Measurements from ENCODE around the gene OSR1.
"Not testable (repeated sequence)": the region's sequence is repeated elsewhere in the genome, so short reads cannot be mapped to it uniquely, and the experiment has no call there.

Gene OSR1

DNA sequence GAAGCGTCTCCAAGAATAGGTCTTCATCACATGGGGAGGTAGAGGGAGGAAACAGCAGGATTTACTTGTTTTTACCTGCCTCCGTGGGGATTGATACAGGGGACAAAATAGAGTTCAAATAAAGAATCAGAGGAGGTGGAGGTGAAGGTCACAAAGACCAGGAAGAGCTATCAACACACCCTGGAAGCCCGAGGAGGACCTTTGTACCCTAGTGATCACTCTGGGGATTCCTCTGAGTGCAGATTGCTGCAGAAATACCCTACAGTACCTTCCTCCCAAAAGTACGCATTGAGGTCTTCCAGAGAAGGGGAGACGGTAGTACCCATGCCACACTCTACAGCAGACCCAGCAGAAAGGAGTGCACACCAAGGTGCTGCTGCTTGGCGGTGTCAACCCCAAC is 44.9 kb downstream of the OSR1 start:
- no peak for TF ChIP-seq ZFX (IDR thresholded peaks at IDR 0.05)
- no peak for TF ChIP-seq CTCF (conservative IDR thresholded peaks at IDR 0.05)
- no peak overlapping the region for H3K27ac ChIP-seq

DNA sequence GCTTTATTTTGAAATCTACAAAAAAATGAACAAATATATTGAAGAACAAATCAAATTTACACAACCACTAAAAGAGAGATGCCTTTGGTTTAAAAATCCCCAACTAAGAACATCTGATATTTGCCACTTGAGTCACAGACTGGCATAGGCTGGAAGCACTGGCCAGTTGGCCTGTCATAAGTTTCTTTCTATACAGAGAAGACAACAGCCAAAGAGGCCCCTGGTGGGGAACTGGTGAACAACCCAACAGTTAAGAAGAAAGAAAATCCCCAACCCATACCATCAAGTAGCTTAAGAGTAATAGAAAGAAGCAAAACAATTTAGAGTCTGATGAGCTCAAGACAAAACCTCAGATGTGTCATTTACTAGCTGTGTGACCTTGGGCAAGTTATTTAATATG is 45.5 kb downstream of the OSR1 start:
- TF ChIP-seq CTCF (conservative IDR thresholded peaks at IDR 0.05) (peak; percentile 28), ZFX (IDR thresholded peaks at IDR 0.05) (no peak)
- H3K27ac ChIP-seq, result no peak overlapping the region

- H3K27ac ChIP-seq, result not testable (repeated sequence)
These were observed 52.4 kb downstream of the OSR1 start for GRCh38 chr2:19306065-19306464.

- not testable (repeated sequence) for H3K27ac ChIP-seq
These were observed 52.9 kb downstream of the OSR1 start for GRCh38 chr2:19305400-19306055.

DNA sequence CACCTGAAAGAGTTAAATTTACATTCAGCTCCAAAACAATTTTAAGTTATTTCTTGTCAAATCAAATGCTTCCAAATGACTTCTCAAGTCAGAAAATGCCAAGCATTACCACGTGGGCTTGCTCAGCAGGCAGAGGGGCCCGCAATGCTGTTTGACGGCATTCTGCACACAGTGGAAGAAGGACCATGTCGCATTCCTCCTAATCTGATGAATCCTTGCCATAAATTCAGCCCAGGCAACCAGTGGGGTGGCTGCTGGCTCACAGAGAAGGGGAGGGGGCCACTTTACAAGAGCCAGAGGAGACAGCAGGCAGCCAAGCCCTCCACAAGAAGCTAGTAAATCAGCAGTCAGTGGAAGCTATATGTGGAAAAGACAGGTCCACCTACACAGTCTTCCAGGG is 56.7 kb downstream of the OSR1 start:
- TF ChIP-seq ZFX (IDR thresholded peaks at IDR 0.05), result no peak
- no peak for TF ChIP-seq CTCF (conservative IDR thresholded peaks at IDR 0.05)
- H3K27ac ChIP-seq, result no peak overlapping the region

Measured in C4-2B (cell line).